ENCODE data around the gene SLC25A23. TPM values are rescaled to one million over a fixed set of nuclear protein-coding genes. Genes with fewer than 3 reads are reported as not detected.

The SLC25A23 gene
- total RNA-seq, 1 experiment from 2014 or later: 42.9 TPM

DNA sequence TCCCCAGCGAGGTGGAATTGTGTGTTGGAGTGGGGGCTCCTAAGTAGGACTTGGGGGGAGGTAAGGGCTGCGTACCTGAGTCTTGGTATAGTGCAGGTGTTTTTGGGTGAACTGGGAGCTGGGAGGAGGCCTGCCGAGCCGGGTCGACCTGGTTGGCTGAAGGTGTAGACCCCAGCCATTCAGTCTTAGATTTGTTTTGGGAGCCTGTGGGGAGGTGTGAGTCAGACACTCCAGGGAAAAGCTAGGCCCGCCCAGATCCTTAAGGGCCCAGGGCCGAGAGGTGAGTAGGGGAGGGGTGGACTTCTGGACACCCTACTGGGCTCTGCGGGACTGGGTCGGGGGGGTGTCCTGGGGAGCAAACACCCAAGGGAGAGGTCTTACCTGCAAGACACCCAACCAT, 5.4 kb upstream of the SLC25A23 start:
- TF ChIP-seq, protein P1, sequence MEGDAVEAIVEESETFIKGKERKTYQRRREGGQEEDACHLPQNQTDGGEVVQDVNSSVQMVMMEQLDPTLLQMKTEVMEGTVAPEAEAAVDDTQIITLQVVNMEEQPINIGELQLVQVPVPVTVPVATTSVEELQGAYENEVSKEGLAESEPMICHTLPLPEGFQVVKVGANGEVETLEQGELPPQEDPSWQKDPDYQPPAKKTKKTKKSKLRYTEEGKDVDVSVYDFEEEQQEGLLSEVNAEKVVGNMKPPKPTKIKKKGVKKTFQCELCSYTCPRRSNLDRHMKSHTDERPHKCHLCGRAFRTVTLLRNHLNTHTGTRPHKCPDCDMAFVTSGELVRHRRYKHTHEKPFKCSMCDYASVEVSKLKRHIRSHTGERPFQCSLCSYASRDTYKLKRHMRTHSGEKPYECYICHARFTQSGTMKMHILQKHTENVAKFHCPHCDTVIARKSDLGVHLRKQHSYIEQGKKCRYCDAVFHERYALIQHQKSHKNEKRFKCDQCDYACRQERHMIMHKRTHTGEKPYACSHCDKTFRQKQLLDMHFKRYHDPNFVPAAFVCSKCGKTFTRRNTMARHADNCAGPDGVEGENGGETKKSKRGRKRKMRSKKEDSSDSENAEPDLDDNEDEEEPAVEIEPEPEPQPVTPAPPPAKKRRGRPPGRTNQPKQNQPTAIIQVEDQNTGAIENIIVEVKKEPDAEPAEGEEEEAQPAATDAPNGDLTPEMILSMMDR (conservative IDR thresholded peaks at IDR 0.05): no peak
- H3K18ac ChIP-seq (ENCODE audit: insufficient read length, low read depth, low read length): no peak overlapping the region
- no peak overlapping the region for H4K8ac ChIP-seq (replicated peaks; ENCODE audit: insufficient read length, low read depth, low read length)
- DNase-seq: no peak
- no peaks in the 10 kb centered on the region; a peak in 1 of 5 replicates for H3K9me3 Mint-ChIP-seq
- peaks cover 11 to 27% of the 10 kb centered on the region in 2 experiments for H3K4me1 Mint-ChIP-seq
- no peak overlapping the region for H2AFZ ChIP-seq (ENCODE audit: low read length)
- H4K5ac ChIP-seq (ENCODE audit: insufficient read length, low read depth, low read length): no peak overlapping the region
- no peak overlapping the region for H3K4ac ChIP-seq (ENCODE audit: low read depth, low read length)
- H3K27ac Mint-ChIP-seq: peak overlapping the region in 2 of 3 experiments; percentile 41 to 77; a peak in 3 of 7 replicates
- H3K27me3 ChIP-seq (ENCODE audit: insufficient read depth, low read length): no peaks in the 10 kb centered on the region
- WGBS (ENCODE audit: extremely low coverage, insufficient read length, low lambda C conversion rate): no CpG with 5 or more reads among the region's 9 CpGs
- H3K4me1 ChIP-seq (ENCODE audit: insufficient read depth, low read length): no peaks in the 10 kb centered on the region
- no peaks in the 10 kb centered on the region for H4K20me1 ChIP-seq (ENCODE audit: control insufficient read depth, insufficient read depth, insufficient read length)
- H3K36me3 Mint-ChIP-seq (ENCODE audit: insufficient read depth in 1 of 3, low read depth in 3 of 3): peaks cover 0 to 31% (median 23%) of the 10 kb centered on the region in 3 experiments; a peak in 5 of 7 replicates
- H3K9ac ChIP-seq (ENCODE audit: extremely low read depth, insufficient read length, low read length): no peak overlapping the region
- H3K79me2 ChIP-seq (ENCODE audit: insufficient read depth, low read length): no peaks in the 10 kb centered on the region
- H2BK15ac ChIP-seq (ENCODE audit: low read depth, low read length): no peak overlapping the region; the same call in 1 of the 2 replicates
- H3K9me3 ChIP-seq (ENCODE audit: control insufficient read depth, low read depth, low read length): no peaks in the 10 kb centered on the region
- no peak overlapping the region for H3K27ac ChIP-seq (ENCODE audit: insufficient read length, low read depth, low read length)
- peak overlapping the region; percentile 42 for H3K4me2 ChIP-seq (ENCODE audit: insufficient read depth, insufficient read length, low read length)
- H3K23me2 ChIP-seq (ENCODE audit: insufficient read length, low read depth, low read length, poor library complexity, severe bottlenecking): peaks cover 6% of the 10 kb centered on the region
- H3T11ph ChIP-seq (ENCODE audit: low read length): no peak overlapping the region
- H4K91ac ChIP-seq (ENCODE audit: insufficient read length, low read depth, low read length): no peak overlapping the region
- no peak overlapping the region for H2AK5ac ChIP-seq (ENCODE audit: insufficient read length, low read length)
- H2BK12ac ChIP-seq (ENCODE audit: insufficient read length, low read depth, low read length): no peak overlapping the region
- H2BK5ac ChIP-seq (ENCODE audit: insufficient read length, low read length): no peak overlapping the region
- H2BK120ac ChIP-seq (ENCODE audit: low read depth, low read length, poor library complexity, severe bottlenecking): no peak overlapping the region
- H2BK20ac ChIP-seq (ENCODE audit: low read depth, low read length, poor library complexity, severe bottlenecking): no peak overlapping the region
- no peaks in the 10 kb centered on the region for H3K79me1 ChIP-seq (ENCODE audit: insufficient read depth, low read depth, low read length, poor library complexity, severe bottlenecking)
- H3K14ac ChIP-seq (ENCODE audit: insufficient read depth, low read length): 0 out of 2 replicates have a peak overlapping the region, but pooled peaks have one; percentile 34
- no peak overlapping the region for H3K23ac ChIP-seq (ENCODE audit: insufficient read length, low read depth, low read length)
- H3K27me3 Mint-ChIP-seq (ENCODE audit: low read depth): peaks cover 7% of the 10 kb centered on the region
- H3K4me3 Mint-ChIP-seq: peak overlapping the region; percentile 83 to 91
- no peak overlapping the region for H3K56ac ChIP-seq (ENCODE audit: insufficient read length, low read depth, low read length)

Data from H9 (cell line).